DMS153 treated with DMSO at 0.1 percent for 48 hours (cell line): ENCODE data around the gene LRRN2.

Experiments used
- DNase-seq: peaks from one replicate; lab custom pipeline; 2025; ENCODE audit not compliant: unreplicated experiment; lab: John Stamatoyannopoulos, UW

LRRN2 gene

GRCh38 chr1:204712708-204713430, 27.3 kb upstream of the LRRN2 start:
- DNase-seq, result no peak

GRCh38 chr1:204711947-204712701, 26.6 kb upstream of the LRRN2 start:
- DNase-seq, result peak; percentile 31

- DNase-seq, result no peak
Measured at GRCh38 chr1:204711103-204711946, 25.8 kb upstream of the LRRN2 start.

- DNase-seq, result no peak
Measured at GRCh38 chr1:204709960-204710912, 24.7 kb upstream of the LRRN2 start.

GRCh38 chr1:204709021-204709420, 23.5 kb upstream of the LRRN2 start:
- DNase-seq, result no peak

GRCh38 chr1:204706838-204707509, 21.4 kb upstream of the LRRN2 start:
- no peak for DNase-seq

- no peak for DNase-seq
Measured at GRCh38 chr1:204705888-204706837, 20.6 kb upstream of the LRRN2 start.

GRCh38 chr1:204705493-204705811, 19.9 kb upstream of the LRRN2 start:
- no peak for DNase-seq

- no peak for DNase-seq
Measured at GRCh38 chr1:204704794-204705492, 19.4 kb upstream of the LRRN2 start.

- DNase-seq, result no peak
Measured at GRCh38 chr1:204703826-204704612, 18.5 kb upstream of the LRRN2 start.

- no peak for DNase-seq
Measured at GRCh38 chr1:204703268-204703664, 17.7 kb upstream of the LRRN2 start.

GRCh38 chr1:204702552-204703267, 17.2 kb upstream of the LRRN2 start:
- DNase-seq, result no peak

GRCh38 chr1:204701229-204701628, 15.7 kb upstream of the LRRN2 start:
- no peak for DNase-seq

GRCh38 chr1:204697893-204698292, 12.4 kb upstream of the LRRN2 start:
- DNase-seq, result no peak

- DNase-seq, result no peak
Measured at GRCh38 chr1:204696606-204697005, 11.1 kb upstream of the LRRN2 start.

- no peak for DNase-seq
Measured at GRCh38 chr1:204695692-204696091, 10.2 kb upstream of the LRRN2 start.

- no peak for DNase-seq
Measured at GRCh38 chr1:204694145-204694544, 8.6 kb upstream of the LRRN2 start.
